NCI-H1694 treated with DMSO at 0.1 percent for 48 hours (cell line): Measurements from ENCODE around the gene JPH2.

Experiments
- DNase-seq: peaks from one replicate; lab custom pipeline; 2025; lab: John Stamatoyannopoulos, UW

The JPH2 gene

DNA sequence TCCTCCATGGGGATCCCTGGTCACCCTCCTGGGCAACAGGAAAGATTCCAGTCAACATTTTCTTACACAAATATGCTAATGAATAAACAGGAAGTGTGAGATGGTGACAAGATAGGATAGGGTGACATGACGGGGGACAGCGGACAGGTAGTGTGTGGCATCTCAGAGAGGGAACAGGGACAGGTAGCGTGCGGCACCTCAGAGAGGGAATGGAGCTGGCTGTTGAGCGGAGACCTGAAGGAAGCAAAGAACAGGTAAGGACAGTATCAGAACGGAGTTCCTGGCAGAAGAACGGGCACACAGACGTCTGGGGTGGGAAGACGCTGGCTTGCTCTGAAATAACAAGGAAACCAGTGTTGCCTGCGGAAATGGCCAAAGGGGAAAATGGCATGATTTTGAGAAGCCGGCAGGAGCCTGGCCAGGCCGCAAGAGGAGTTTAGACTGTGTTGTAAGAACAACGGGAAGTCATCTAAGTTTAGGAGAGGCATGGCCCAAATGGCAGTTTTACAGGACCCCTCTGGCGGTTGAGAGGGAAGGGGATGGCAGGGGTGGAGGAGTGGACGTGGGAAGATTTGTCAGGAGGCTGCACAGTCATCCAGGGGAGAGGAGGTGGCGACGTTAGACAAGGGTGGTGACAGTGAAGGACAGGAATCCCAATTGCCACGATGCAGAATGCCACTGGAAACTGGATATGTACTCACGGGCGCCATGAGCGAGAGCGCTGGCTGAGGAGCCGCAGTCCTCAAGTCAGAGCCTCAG is 111.6 kb downstream of the JPH2 start:
- DNase-seq: no peak

DNA sequence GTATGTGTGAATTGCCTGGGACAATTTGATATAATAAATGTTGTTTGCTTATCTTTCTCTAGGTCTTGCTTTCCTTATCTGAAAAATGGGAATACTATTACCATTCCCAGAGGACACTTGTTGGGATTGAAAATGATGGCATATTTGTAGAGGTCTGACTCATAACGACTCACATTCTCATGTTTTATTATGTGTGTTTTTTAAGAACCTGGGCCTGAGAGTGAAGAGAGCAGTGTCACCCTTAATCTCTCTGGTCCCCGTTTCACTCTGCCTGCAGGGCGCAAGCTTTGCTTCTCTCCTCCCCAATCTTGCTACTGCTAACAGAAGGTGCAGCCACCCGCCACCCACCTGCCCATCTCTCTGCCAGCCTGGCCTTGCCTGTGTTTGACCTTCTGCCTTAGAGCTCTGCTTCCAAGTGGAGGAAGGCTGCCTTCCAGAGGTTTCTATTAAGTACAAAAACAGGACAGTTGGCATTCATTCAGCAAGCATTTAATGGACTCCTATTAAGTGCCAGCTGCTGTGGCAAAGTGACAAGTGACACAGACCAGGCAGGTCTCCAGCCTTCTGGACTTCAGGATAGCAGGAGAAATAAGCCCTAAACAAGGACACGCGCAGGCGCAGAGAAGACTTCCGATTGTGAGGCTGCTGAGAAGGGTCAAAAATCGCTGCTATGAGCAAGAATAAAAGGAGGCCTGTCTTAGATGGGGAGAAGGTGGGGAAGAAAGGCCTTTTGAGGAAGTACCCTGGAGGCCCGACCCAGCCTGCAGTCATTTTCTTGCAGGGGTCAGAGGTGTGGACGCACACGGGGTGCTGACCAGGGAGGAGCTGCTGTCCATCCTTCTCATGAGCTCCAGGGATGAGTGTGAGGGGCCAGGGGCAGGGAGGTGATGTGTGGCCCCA is 112.5 kb downstream of the JPH2 start:
- DNase-seq: no peak

DNA sequence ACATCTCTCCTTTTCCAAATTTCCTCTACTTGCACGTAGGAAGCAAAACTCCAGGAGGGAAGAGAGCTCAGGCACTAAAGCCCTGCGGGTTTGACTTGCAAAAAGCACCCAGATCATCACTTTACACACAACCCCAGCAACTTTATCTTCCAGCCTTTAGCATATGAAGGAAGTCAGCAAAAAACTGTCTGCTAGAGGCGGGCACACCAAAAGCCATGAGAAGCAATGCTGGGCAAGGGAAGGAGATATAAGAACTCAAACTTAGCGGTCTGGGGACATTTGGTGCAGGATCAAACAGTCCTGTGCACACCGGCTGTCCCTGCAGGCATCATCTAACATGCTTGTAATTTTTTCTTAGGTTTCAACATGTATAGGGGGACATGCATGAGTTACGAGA is 113.3 kb downstream of the JPH2 start:
- no peak for DNase-seq

DNA sequence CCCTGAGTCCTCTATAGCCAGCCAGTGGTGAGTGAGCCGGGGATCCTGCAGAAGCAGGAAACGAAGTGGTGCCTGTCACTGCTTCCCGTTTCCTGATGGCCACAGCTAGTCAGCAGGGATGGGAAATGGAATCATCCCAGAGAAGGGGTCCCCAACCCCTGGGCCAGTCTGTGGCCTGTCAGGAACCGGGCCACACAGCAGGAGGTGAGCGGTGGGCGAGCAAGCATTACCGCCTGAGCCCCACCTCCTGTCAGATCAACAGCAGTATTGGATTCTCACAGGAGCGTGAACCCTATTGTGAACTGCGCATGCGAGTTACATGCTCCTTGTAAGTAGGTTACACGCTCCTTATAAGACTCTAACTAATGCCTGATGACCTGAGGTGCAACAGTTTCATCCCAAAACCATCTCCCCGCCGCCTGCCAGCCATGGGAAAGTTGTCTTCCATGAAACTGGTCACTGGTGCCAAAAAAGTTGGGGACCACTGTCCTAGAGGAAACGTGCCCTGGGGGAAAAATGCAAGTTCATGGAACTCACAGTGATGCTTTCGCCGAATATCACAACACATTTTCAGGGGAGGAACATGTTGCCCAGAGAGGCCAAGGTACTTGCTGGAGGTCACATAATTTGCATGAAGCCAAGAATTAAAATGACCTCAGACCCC is 113.8 kb downstream of the JPH2 start:
- DNase-seq: no peak

DNA sequence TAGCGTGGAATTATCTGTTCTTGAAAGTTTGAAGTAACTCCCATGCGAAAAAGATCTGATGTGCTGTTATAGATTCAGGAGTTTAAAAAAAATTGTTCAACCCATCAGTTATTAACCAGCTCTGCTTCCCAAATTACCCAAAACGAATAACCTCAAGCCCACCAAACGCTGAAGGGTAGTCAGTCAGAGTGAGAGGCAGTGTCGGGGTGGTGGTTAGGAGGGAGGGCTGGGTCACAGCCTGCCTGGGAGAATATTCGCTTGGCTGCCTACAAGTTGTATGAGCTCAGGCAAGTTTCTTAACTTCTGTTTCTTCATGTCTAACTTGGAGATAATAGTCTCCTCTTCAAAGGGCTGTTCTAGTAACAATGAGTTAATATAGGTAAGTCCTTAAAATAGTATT is 114.6 kb downstream of the JPH2 start:
- no peak for DNase-seq

DNA sequence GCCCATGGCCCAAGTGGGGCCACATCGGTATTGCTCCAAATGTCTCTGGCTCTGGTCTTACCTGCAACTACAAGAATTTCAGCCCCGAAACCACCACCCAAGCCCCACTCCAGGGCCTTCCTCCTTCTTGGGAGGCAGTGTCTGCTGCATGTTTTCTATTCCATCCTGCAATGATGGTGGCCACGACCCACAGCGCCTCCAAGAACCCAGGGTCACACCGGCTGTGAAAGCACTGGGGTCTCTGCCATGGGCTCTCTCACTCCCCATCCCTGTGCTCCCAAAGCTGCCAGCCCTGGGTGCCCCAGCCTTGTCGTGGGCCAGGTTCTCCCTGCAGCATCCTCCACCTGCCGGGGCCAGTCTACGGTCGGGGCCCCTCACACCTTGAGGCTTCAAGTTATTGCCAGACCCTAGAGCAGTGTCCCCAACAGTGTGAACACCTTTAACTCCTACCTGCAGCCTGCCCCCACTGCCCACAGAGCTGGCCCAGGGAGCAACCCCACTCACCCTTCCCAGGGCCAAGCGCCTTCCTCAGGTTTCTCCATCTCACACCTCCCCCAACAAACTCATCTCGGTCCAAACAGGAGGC is 115.4 kb downstream of the JPH2 start:
- no peak for DNase-seq

DNA sequence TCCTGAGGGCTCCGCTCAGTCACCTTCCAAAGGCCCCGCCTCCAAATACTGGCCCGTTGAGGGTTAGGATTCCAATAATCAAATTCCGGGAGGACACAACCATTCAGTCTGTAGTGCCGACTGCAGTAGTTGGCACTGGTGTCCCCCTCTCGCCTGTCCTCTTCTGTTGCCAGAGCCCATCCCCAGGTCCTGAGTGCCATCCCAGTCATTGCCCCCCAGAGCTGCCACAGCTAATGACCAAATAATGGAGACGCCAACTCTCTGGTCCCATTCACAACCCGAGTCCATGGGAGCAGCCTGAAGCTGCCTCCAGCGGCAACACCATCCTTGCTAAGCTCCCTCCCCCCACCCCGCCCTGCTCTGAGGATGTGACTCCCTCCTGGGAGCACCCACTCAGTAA is 115.9 kb downstream of the JPH2 start:
- no peak for DNase-seq

DNA sequence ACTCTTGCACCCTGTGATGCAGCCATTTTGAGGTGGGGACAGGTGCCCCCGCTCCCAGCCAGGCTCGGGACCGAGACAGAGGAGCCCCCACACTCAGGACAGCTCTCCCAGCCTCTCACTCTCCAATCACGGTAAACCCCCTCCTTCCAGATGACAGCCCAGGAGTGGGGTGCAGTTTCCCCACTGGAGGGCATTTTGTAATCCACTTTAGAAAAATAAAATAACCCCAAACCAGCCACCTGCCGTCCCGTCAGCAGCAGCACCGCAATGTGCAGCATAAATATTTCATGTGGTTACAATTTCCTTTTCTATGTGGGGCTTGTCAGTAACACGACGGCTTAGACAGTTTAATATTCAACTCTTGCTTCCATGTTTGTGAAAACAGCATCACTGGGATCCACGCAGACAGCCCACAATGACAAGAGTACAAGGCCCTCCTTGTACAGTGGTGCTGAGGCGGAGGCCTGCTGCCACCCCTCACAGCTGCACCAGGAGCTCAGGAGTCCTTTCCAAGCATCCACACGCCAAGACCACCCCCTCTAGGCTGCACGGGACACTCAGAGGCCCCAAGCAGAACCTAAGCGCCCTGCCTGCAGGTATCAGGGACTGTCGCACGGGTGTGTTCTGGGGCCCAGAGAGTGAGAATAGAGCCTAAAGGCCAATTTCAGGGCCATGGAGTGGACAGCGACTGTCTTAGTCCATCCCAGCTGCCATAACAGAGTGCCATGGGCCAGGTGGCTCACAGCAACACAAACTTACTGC is 116.7 kb downstream of the JPH2 start:
- DNase-seq: no peak

DNA sequence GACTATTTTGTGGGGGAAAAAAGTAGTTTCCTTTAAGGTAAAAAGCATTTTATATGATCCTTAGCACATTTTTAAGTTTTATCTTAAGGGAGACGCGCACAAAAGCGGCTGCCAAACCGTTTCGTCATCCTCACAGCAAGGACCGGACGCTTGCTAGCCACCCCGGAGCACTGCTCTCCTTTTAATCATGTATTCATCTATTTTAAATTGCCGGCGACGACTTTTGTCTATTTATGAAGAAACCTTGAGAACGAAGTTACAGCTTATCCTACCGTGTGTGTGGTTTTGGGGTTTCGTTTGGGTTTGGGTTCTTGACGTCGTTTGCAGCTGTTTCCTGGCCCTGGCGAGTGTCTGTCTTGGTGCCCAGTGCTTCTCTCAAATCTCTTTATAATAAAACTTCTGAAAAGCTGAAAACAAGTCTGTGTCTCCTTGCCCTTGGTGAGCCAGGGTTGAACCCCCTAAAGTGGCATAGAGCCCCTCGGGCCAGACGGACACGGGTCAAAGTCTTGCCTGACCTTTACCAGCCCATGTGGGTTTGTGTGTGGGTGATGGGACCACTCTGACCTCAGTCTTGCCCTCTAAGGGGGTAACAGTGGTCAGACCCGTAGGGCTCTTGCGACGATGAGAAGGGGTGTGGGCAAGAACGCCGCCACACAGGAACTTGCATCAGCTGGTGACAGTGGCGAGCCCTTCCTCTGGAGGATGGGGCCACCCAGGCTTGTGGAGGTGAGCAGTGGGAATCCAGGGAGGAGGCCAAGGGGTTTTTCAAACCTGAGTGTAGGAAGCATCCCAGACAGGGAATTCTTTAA is 117.6 kb downstream of the JPH2 start:
- no peak for DNase-seq

DNA sequence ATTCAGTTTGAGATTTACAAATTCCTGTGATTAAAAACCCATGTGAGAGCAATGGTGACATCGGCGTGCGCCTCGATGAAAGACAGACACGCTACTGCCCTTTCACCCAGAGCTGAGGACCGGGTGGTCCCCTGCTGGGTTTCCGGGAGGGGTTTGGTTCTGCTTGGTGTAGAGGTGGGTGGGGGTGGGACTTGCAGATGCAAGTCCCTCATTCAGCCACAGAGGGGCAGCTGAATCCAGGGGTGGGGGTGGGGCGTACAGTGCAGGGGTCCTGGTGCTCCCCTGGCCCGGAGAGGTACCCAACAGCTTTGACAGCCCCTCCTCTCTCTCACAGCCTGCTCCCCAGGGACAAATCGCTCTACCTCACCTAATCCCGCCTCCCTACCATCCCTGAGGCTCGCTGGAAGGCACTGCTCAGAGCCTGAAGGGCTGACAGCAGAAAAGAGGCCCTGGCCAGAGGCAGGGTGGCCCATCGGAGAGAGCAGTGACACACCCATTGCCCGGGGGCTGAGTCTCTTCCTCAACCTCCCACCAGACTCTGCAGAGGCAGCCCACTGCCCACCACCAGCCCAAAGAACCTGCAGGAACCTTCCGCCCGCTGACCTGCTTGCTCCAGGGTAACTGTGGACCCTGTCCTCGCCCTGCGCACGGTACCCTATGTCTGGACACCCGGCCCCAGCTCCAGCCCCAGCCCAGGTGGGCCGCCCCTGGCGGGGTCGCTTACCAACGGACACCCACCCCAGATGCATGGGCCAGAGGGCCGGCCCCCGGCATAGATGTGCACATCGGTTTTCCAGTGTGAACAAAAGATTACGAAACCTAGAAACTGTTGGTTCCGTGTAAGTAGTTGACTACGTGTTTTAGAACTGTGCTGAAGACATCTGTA is 118.4 kb downstream of the JPH2 start:
- no peak for DNase-seq

DNA sequence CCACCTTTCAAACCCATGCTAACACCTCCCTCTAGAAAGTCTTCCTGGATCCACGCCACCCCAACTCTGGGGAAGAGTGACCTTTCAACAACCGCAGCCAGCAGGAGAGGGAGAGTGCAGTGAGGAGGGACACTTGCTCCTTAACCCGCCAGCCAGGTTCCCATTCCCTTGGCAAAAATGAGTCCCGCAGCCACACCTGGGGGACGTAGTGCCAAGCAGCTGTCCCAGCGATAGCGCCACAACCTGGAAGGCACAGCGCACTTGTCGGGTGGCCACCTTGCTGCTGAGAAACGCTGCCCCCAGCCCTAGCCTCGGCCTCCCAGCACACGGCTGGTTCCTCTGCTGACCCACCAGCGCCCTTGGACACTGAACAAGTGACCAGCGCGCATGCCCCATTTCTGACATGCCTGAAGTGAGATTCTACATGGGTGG is 119.3 kb downstream of the JPH2 start:
- no peak for DNase-seq

DNA sequence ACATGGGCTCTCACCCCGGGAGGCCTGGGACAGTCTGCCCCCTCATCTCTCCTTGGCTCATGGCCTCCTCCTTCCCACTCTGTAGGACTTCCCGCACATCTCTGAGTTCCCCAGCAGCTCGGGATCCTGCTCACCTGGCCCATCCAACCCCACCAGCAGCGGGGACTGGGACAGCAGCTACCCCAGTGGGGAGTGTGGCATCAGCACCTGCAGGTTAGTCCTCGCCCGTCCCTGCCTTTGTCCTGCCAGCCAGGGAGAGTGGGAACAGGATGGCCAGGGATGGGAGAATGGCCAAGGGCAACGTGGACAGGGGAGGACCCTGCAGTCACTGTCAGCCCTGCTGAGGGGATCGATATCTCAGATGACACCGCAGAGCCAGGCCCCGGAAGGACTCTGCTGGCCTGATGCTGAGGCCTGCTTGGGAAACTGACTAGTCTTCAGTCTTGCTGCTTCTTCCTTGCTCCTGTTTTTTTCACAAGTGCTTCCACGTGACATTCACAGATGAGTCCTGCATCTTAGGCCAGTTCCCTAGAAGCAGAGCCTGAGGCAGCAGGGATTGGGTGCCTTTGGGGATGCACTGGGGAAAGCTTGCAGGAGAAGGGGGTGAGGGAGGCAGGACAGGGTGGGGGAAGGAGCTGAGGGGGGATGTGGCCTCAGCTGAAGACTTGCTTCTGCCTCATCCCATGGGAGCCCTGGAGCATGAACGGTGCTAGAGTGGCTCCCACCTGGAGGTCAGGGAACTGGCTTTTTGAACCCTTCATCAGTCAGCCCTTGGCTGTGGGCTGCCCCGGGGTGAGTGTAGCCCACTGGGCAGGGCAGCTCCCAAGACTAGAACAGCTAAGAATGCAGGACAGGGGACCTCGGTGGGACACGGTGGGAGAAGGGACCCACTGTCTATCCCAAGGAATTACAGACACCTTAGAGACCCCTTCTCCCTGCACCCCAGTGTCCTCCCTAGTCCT is 120.1 kb downstream of the JPH2 start:
- DNase-seq: no peak

DNA sequence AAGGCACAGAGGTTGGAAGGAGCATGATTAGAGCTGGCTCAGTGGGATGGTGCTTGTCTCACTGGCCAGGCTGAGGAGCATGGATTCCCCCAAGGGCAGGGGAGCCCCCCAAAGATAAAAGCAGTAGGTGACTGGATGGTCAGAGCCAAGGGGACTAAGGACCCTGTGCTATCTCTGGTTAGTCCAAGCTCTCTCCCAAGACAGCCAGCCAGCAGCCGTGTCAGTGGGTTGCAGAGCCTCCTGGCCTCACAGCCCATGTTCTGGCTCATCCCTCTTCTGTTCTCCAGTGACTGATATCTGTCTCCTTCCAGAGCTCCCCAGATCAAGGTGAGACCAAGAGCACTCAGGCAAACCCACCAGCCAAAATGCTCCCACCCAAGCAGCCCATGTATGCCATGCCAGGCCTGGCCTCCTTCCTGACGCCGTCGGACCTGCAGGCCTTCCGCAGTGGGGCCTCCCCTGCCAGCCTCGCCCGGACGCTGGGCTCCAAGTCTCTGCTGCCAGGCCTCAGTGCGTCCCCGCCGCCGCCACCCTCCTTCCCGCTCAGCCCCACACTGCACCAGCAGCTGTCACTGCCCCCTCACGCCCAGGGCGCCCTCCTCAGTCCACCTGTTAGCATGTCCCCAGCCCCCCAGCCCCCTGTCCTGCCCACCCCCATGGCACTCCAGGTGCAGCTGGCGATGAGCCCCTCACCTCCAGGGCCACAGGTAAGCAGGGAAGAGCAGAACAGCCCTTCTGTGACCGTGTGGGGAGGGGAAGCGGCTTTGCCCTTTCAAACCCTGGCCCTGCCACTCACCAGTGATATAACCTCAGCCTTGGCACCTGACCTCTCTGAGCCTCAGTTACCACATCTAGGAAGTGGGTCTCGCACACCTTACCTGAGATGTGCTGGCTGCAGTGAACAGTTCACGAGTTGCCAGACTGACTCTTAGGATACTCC is 121.3 kb downstream of the JPH2 start:
- DNase-seq: no peak

DNA sequence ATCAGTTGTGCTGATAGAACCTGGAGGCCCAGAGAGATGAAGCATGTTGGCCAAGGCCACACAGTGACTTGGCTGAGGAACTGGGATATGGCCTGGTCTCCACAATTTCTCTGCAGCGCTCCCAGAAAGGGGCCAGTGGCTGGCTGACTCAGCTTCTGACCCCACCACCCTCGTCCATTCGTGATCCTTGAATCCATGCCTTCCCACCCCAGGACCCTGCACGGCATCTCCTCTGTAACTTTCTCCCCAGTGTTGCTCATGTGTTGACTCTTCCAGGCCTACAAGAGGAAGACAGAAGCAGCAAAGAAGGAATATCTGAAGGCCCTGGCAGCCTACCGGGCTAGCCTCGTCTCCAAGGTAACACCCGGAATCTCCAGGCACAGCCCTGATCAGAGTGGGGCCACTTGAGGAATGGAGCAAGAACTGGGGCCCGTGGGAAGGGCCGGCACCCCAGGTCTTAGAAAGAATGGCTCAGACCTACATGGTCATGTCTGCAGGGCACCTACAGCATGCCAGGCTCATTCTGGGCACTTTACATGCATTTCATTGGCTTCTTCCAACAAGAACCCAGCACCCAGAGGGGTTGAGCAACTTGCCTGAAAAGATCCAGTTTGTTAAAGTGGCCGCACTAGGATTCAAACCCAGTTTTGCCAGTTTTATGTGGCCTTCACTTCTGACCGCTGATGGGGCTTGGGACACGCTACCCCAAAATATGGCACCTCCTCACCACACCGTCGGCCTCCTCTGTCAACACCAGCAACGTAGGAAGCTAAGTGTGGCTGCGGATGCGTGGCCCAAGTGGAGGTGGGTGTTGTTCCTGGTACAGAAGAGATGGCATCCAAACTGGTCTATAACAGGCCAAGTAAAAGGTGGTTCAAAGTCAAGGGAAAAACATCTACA is 122.2 kb downstream of the JPH2 start:
- no peak for DNase-seq
